ENCODE data around the gene KLHDC8B.

Gene KLHDC8B

GRCh38 chr3:49158792-49159191 lies 12.6 kb upstream of the KLHDC8B start:
- DNase-seq (ENCODE audit: low spot score), result no peak
- TF ChIP-seq CTCF (IDR thresholded peaks at IDR 0.05; ENCODE audit: extremely low read depth, missing control alignments), result no peak

GRCh38 chr3:49161197-49161596 lies 10.2 kb upstream of the KLHDC8B start:
- no peak for DNase-seq (ENCODE audit: low spot score)
- TF ChIP-seq CTCF (IDR thresholded peaks at IDR 0.05; ENCODE audit: extremely low read depth, missing control alignments), result no peak

GRCh38 chr3:49161808-49162530 lies 9.4 kb upstream of the KLHDC8B start:
- DNase-seq (ENCODE audit: low spot score), result no peak
- no peak for TF ChIP-seq CTCF (IDR thresholded peaks at IDR 0.05; ENCODE audit: extremely low read depth, missing control alignments)

GRCh38 chr3:49162751-49163419 lies 8.5 kb upstream of the KLHDC8B start:
- no peak for DNase-seq (ENCODE audit: low spot score)
- TF ChIP-seq CTCF (IDR thresholded peaks at IDR 0.05; ENCODE audit: extremely low read depth, missing control alignments), result no peak

- no peak for DNase-seq (ENCODE audit: low spot score)
Observed at GRCh38 chr3:49163609-49164008, 7.8 kb upstream of the KLHDC8B start.

GRCh38 chr3:49164983-49165720 lies 6.2 kb upstream of the KLHDC8B start:
- TF ChIP-seq CTCF (IDR thresholded peaks at IDR 0.05; ENCODE audit: extremely low read depth, missing control alignments), result no peak
- no peak for DNase-seq (ENCODE audit: low spot score)

More at GRCh38 chr3:49163609-49164008, 7.8 kb upstream of the KLHDC8B start:
- no peak for TF ChIP-seq CTCF (IDR thresholded peaks at IDR 0.05; ENCODE audit: extremely low read depth, missing control alignments)

All from GM20000 (cell line).